Measurements from ENCODE around the gene PTPRE. TPM values are rescaled to one million over a fixed set of nuclear protein-coding genes. Genes with fewer than 3 reads are reported as not detected.
A peak's percentile ranks its signal among the peaks of the same experiment; 100 is the strongest.

PTPRE gene
- total RNA-seq, 1 donor from 2014 or later, result 3.6 TPM

- Mint-ChIP-seq H3K36me3 (peaks cover 7% of the 10 kb centered on the region), H3K27ac (no peak overlapping the region), H3K4me1 (ENCODE audit: unreplicated experiment) (no peaks in the 10 kb centered on the region), H3K9me3 (peaks cover 18% of the 10 kb centered on the region), H3K4me3 (no peak overlapping the region), H3K27me3 (peaks cover 9% of the 10 kb centered on the region)
- no peak for DNase-seq (ENCODE audit: extremely low spot score, unreplicated experiment)
- no peak for TF ChIP-seq CTCF (conservative IDR thresholded peaks at IDR 0.05)
These were observed 39.1 kb upstream of the PTPRE start for GRCh38 chr10:127867805-127868204.

- Mint-ChIP-seq H3K4me1 (ENCODE audit: unreplicated experiment) (no peaks in the 10 kb centered on the region), H3K4me3 (no peak overlapping the region), H3K36me3 (no peaks in the 10 kb centered on the region), H3K27me3 (peaks cover 9% of the 10 kb centered on the region), H3K27ac (no peak overlapping the region), H3K9me3 (peaks cover 7% of the 10 kb centered on the region)
- DNase-seq (ENCODE audit: extremely low spot score, unreplicated experiment), result no peak
- TF ChIP-seq CTCF (conservative IDR thresholded peaks at IDR 0.05), result no peak
These were observed 37.6 kb upstream of the PTPRE start for GRCh38 chr10:127869329-127869728.

DNA sequence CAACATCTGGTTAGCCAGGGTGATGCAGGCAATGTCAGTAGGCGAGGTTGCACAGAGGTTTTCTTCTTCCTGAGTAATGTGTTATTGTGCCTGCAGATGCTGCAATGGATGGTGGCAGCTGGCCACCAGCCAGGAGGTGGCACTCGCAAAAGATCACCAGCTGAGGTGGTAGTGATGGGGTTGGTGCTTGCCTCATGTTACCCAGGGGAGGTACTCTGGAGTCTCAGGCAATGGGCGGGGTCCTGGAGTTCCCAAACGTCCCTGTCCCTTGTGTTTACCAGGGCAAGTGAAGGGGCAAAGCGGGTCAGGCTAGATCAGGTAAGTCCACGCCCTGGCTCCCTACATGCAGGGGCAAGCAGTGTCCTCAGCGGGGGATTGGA is 35.3 kb upstream of the PTPRE start:
- TF ChIP-seq CTCF (conservative IDR thresholded peaks at IDR 0.05), result no peak
- Mint-ChIP-seq H3K27ac (no peak overlapping the region), H3K36me3 (no peaks in the 10 kb centered on the region), H3K27me3 (peaks cover 5% of the 10 kb centered on the region), H3K4me3 (no peak overlapping the region), H3K9me3 (peaks cover 2% of the 10 kb centered on the region), H3K4me1 (ENCODE audit: unreplicated experiment) (no peaks in the 10 kb centered on the region)
- DNase-seq (ENCODE audit: extremely low spot score, unreplicated experiment), result peak; percentile 48

DNA sequence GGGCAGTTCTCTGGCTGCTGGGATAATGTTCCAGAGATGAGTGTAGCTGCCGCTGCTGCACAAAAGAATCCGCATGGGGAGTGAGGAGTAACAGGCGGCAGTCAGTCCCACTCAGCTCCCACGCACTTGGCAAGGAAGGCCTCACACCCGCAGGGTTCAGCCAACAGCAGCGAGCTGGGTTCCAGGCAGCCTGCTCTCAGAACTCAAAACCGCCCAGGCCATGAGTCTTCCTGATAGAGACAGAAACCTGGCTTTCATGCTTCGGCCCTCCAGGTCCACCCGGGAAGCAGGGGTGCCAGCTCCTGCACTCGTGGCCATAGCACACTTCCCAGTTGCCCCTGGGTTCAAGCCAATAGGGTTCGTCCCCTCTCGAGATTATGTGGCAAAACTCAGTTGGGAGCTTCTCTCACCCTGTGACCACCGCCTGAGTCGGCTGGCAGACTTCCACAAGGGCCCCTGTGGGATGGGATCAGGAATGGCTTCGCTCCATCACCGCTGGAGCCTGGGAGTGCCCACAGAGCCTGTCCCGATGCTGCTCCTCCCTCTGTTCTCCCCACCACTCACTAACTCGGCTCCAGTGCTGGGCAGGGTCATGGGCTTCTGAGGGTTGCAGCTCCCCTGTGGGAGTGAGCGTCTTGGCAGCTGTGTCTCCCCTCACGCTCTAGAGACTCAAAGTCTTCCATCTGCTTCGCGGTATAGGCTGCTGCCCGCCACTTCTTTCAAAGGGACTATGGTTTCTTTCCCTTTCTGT is 34.7 kb upstream of the PTPRE start:
- no peak for TF ChIP-seq CTCF (conservative IDR thresholded peaks at IDR 0.05)
- Mint-ChIP-seq H3K9me3 (no peaks in the 10 kb centered on the region), H3K4me1 (ENCODE audit: unreplicated experiment) (no peaks in the 10 kb centered on the region), H3K36me3 (no peaks in the 10 kb centered on the region), H3K27me3 (peaks cover 2% of the 10 kb centered on the region), H3K27ac (no peak overlapping the region), H3K4me3 (no peak overlapping the region)
- DNase-seq (ENCODE audit: extremely low spot score, unreplicated experiment), result peak; percentile 65

- Mint-ChIP-seq H3K27ac (no peak overlapping the region), H3K36me3 (no peaks in the 10 kb centered on the region), H3K9me3 (no peaks in the 10 kb centered on the region), H3K4me1 (ENCODE audit: unreplicated experiment) (no peaks in the 10 kb centered on the region), H3K4me3 (no peak overlapping the region), H3K27me3 (peaks cover 2% of the 10 kb centered on the region)
- DNase-seq (ENCODE audit: extremely low spot score, unreplicated experiment), result peak; percentile 37
- peak; percentile 45 for TF ChIP-seq CTCF (conservative IDR thresholded peaks at IDR 0.05)
These were observed 33.9 kb upstream of the PTPRE start for GRCh38 chr10:127872871-127873600.

All from type B pancreatic cell (in vitro differentiated cells).